Smooth muscle cell of the brain vasculature (primary cell): ENCODE data around the gene KCNK7.
"Not testable (repeated sequence)": the region's sequence is repeated elsewhere in the genome, so short reads cannot be mapped to it uniquely, and the experiment has no call there.

Source experiments
- DNase-seq: peaks from one replicate; pipeline ENCODE4 v3.0.0-alpha.2; 2012; ENCODE audit warnings: low read depth, low spot score

Gene KCNK7

DNA sequence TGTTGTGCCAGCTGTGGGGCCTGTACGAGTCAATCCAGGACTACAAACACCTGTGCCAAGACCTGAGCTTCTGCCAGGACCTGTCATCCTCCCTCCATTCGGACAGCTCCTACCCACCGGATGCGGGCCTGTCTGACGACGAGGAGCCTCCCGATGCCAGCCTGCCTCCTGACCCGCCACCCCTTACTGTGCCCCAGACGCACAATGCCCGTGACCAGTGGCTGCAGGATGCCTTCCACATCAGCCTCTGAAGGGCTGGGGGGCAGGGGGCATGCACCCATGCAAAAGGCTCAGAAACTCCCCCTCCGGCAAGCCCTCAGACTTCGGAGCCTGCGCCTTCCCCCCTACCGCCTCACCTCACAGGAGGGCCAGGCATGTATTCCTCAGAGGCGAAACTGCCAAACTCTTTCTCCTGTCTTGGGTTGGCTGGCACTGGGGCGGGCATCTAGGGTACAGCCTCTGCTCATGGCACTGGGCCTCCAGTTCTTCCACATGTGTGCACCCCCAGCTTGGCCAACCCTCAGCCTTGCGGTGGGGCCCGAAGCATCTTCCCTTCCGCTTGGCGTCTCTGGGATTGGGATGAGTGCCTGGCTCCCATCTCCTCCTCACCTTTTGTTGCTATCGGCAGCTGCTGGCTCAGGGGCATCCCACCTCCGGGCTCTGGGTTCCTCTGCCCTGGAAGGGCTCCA lies 22.1 kb downstream of the KCNK7 start:
- DNase-seq, result no peak

DNA sequence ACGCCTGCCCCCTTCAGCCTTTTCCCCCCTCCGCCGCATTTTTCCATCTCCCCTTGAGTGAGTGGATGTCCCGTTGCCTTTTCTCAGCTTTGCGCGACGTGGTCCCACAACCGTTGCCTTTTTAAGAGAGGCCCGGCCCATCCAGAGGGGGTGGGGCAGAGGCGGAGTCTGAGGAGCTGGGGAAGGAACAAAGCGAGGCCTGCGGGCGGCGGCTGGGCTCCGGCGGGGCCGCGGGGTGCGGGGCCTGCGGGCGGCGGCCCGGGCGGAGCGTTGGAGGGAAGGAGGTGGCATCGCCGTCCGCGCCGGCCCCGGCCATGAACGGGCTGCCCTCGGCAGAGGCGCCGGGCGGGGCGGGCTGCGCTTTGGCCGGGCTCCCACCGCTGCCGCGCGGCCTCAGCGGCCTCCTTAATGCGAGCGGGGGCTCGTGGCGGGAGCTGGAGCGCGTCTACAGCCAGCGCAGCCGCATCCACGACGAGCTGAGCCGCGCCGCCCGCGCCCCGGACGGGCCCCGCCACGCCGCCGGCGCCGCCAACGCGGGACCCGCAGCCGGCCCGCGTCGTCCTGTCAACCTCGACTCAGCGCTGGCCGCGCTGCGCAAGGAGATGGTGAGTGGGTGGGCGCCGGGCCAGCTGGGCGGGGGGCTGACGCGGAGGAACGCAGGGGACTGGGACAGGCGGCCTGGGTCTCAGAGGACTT lies 23.1 kb downstream of the KCNK7 start, which contains the start of gene FAM89B:
Gene FAM89B (plus strand): TSS at position 183 of the 696 bp plus-strand sequence. CDS start 132 bp downstream, at position 315.
- peak; percentile 75 for DNase-seq

DNA sequence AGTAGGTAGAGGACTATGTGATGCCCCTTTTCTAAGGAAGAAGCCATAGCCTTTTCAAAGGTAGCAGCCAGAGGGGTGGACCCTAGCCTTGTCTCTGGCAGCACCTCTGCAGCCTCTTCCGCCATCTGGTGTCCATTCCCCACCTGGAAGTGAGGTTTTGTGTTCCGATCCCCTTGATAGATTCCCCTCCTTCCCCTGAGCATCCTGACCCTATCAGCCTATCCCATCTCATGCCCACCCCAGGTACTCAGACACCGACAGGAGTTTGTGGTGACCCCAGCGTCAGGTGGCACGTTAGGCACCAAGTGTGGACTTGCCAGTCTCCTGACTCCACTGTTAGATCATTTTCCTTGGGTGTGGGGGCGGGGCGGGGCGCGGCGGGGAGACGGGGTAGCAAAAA lies 23.7 kb downstream of the KCNK7 start:
- no peak for DNase-seq

DNA sequence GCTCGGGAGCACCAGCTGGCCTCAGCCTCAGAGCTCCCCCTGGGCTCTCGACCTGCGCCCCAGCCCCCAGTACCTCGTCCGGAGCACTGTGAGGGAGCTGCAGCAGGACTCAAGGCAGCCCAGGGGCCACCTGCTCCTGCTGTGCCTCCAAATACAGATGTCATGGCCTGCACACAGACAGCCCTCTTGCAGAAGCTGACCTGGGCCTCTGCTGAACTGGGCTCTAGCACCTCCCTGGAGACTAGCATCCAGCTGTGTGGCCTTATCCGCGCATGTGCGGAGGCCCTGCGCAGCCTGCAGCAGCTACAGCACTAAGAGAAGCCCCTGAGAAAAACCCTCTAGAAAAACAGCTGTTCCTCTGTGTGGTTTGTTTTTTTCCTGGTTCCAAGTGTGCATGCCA lies 24.2 kb downstream of the KCNK7 start:
- DNase-seq, result no peak

DNA sequence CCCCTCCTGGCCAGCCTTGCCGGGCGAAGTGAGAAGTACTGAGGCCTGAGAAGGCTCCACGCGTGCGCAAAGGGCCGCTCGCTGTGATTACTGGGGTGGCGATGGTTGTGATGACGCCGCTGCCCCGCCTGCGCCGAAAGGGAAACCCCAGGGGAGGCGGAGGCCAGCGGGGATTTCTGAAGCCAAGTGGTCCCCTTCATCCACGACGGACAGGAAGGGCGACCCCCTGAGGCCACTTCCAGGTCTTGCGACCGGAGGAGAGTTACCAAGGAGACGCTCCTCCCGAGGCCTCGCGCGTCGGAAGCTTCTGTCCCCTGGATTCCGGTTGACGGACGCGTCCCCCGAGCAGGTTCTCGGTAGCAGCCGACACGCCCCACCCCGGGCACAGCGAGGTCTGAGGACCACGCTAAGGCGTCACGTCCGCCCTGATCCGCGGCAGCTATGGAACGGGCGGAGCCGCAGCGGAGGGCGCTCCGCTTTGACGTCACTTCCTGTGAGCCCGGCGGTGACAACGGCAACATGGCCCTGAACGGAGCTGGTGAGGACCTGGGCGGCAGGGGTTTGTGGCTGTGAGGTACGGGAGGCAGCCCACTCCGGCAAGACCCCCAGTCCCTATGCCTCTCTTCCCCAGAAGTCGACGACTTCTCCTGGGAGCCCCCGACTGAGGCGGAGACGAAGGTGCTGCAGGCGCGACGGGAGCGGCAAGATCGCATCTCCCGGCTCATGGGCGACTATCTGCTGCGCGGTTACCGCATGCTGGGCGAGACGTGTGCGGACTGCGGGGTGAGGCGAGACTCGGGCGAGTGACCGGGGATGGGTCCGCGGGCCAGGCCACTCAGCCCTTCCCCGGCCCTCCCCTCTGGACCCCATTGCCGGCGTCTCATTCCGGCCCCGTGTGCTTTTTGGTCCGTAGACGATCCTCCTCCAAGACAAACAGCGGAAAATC lies 25.4 kb downstream of the KCNK7 start, which contains the start of gene ZNRD2:
Gene ZNRD2 (plus strand): TSS at position 505 of the 946 bp plus-strand sequence. CDS start 15 bp downstream, at position 520.
- DNase-seq, result peak; percentile 93

DNA sequence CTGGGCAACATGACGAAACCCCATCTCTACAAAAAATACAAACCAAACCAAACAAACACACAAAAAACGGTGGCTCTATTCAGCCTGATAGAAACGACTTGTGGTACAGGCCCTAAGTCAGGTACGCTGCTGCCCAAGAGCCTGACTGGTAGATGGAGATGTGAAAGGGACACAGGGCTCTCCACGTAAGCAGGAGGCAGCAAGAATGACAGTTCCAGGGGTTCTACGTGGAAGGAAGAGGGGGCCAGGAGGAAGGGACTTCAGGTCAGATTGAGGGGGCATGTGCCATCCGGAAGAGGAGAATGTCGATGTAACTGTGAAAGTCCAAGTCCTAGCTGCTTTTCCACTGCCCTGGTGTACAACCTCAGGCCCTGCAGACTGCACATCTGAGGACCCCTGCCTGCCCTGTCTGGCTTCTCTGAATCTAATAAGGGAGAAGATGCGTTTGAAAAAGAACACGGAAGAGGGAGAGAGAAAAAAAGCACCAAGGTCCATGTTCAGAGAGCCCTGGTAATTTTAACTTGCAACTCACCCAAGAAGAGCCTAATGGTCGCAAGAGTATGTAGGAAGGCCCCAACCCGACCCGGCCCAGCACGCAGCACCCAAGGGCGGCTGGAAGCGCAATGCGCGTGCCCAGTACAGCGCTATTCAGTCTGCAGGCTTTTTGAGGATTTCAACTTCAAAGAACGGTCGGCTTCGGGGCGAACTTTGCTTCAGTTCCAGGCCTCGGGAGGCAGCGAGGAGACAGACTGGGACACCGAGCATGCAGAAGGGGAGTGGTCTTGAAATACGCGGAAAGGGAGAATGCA lies 26.2 kb downstream of the KCNK7 start:
- no peak for DNase-seq

DNA sequence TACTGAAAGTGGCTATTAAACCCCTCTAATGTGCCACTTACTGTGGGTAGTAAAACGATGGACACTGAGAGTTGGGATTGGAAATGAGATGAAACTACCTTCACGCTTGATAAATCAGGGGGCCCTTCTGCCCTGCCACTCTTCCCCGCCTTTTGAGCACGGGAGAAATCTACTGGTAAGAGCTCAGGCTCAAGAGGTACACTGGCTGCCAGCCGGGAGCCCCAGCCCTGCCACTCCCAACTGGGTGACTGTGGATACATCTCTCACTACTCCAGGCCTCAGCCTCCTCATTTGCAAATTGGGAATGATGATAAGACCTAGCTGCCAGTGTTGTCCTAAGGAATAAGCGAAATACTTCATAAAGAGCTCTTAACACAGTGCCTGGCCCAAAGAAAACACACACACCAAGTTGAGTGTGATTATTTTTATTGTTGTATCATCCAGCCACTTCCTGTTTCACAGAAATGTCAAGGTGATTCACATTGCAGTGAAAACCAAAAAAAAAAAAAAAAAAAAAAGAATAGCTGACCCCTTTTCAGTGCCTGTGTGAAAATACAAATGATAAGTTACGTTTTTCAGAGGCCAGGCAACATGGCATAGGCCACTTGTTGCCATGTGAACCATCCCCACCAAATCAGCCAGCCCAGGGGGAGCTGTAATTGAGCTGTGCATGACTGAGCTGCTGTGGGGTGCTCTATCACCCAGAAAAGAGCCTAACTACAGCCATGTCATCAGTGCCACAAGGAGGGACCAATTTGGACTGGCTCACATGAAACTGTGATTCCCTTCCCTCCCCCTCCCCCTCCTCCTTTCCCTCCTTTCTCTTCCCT lies 29.8 kb downstream of the KCNK7 start:
- DNase-seq, result no peak

DNA sequence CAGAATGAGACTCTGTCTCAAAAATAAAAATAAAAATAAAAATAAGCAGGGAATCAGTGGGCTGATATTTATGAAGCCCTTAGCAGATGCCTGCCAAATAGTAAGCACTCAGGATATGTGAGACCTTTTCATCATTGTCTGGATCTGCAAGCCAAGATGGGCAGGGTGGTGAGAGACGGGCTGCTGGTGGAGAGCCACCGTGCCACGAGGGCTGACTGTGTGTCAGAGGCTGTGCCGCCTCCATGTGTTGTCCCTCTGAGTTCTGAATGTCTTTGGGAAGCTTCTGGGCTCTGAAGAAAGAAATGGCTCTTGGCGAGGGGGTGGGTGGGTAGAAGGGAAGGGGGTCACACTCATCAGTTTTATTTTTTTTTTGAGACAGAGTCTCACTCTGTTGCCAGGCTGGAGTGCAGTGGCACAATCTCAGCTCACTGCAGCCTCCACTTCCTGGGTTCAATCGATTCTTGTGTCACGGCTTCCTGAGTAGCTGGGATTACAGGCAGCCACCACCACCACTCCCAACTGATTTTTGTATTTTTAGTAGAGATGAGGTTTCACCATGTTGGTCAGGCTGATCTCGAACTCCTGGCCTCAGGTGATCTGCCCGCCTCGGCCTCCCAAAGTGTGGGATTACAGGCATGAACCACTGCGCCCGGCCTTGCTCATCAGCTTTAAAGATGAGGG lies 30.6 kb downstream of the KCNK7 start:
- not testable (repeated sequence) for DNase-seq

DNA sequence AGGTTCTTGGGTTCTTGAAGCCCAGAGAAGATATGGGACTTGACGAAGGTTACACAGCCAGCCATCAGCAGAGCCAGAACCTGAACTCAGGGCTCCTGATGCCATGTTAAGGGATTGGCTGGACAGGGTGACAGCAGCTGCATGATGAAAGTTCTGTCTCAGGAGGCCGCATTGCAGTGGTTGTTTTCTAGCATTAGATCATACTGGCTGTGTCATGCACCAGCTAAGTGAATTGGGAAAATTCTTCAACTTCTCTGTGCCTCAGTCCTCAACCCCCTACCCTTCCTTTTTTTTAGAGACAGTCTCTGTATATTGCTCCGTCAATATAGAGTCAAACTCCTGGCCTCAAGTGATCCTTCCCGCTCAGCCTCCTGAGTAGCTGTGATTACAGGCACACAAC lies 32.0 kb downstream of the KCNK7 start:
- DNase-seq, result no peak

DNA sequence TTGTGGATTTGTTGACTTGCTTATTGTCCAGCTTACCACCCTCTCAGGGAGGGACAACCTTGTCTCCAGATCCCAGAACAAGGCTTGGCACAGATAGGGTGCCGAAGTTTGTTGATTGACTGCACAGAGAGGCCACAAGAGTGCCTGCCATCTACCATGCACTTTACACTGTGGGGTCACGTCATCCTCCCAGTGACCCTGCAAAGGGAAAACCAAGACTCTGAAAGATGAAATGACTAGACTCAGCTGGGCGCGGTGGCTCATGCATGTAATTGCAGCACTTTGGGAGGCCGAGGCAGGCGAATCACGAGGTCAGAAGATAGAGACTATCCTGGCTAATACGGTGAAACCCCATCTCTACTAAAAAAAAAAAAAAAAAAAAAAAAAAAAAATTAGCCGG lies 32.8 kb downstream of the KCNK7 start:
- DNase-seq, result no peak

DNA sequence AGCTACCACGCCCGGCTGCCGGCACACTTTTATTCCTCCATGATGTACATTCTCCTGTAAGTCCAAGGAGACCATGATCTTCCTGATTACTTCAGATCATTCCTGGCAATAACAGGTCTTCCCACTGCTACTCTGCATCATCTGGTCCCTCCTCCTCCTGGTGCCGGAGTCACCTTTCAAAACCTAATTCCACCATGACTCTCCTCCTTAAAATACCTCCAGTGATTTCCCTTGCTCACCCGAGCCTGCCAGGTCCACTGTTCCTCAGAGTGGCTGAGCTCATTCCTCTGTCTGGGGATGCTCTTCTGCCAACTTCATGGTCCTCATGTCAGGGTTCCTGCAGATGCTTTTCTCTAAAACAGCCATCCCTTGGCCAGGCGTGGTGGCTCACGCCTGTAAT lies 33.6 kb downstream of the KCNK7 start:
- DNase-seq, result no peak

DNA sequence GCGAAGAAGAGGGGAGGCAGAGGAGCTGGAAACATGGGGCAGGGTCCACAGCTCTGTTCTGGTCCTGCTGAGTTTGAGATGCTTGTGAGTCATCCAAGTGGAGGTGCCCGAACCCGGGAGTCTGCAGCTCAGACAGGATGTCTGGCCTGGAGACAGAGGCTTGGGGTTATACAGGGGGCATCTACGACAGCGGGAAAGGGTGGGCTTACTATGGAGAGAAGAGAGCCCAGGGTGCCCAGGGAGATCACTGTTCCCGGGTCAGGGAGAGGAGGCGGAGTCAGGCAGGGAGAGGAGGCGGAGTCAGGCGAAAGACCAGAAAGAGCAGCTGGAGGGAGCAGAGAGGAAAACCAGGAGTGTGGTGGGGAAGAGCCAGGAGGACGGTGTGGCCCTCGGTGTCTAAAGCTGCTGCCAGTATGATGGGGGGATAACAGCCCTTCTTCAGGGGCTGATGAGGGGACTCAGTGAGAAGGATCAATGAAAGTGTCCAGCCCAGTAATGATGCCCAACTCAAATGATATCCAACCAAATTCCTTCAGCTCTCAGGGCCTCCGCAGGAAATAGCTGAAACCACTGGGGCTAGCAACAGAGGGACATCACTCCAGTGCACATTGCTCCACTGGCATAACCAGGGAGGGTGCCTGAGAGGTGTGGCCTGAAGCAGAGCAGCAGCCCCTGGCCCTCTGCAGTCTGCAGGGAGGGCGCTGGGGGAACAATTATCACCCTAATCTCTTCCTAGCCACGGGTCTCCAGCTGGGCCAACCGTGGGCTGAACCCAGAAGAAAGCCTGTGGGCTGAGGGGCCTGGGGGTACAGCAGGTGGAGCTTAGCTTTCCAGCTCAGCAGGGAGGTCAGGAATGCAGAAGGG lies 34.8 kb downstream of the KCNK7 start:
- DNase-seq, result no peak

DNA sequence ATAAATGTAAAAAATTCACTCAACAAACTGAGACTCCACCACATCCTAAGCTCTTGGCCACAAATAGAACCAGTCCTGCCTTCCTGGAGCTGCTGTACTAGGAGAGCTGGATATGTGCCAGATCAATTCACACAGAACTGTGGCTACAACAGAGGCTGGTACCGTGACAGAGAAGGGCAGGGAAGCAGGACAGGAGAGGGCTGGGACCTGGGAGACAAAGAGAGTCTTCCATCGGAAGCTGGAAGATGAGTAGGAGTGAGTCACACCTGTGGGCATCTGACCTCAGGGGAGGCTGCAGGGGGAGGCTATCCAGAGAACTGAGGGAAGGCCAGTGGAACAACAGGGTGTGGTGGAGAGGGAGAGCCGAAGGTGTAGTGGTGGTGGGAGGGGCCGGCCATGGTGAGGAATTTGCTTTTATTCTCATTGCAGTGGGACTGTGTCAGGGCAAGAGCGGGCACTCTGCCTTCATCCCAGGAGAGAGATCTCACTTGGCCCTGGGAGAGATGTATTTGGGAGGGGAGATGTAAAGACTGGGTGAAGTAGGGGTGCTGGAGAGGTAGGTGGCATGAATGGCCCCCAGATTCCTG lies 35.6 kb downstream of the KCNK7 start:
- no peak for DNase-seq

DNA sequence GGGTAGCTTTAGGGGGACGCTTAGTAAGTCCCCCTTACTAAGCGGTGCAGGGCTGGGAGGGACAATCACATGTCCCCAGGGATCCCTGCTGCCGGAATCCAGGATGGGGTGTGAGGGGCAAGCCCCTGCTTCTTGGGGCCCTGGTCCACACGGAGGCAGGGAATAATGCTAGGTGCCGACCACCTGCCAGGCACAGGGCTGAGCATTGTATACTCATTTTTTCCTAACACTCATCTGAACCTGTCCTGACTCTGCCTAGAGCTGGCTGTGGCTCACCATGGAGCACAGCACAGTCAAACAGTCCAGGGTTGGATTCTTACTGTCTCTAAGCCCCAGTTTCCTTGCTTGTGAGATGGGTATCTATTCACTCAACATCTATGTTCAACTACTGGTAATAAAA lies 36.1 kb downstream of the KCNK7 start:
- no peak for DNase-seq

DNA sequence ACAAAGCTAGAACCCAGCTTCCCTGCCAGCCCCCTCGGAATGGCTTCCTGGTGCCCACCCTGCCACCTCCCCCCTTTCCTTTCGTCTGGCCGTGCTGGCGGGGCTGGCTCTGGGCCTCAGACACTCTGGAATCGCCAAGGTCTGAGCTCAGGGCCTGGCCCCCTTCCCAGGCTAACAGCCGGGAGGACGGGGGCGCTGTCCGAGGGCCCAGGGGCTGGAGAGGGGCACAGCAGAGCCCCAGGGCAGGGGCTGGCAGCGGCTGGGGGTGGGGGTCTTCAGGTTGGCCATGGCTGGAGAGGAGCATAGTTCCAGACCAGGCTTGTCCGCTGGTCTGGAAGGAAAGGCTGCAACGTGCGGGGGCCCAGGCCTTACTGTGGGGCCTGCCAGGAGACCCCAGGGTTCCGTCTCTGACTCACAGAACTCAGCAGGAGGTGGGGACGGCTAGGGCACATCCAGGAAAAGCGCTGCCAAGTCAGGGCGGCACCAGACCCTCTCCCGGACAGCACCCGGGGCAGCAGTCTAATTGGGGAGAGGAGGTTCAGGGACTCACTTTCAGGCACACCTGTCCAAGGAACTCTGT lies 36.6 kb downstream of the KCNK7 start:
- DNase-seq, result no peak

DNA sequence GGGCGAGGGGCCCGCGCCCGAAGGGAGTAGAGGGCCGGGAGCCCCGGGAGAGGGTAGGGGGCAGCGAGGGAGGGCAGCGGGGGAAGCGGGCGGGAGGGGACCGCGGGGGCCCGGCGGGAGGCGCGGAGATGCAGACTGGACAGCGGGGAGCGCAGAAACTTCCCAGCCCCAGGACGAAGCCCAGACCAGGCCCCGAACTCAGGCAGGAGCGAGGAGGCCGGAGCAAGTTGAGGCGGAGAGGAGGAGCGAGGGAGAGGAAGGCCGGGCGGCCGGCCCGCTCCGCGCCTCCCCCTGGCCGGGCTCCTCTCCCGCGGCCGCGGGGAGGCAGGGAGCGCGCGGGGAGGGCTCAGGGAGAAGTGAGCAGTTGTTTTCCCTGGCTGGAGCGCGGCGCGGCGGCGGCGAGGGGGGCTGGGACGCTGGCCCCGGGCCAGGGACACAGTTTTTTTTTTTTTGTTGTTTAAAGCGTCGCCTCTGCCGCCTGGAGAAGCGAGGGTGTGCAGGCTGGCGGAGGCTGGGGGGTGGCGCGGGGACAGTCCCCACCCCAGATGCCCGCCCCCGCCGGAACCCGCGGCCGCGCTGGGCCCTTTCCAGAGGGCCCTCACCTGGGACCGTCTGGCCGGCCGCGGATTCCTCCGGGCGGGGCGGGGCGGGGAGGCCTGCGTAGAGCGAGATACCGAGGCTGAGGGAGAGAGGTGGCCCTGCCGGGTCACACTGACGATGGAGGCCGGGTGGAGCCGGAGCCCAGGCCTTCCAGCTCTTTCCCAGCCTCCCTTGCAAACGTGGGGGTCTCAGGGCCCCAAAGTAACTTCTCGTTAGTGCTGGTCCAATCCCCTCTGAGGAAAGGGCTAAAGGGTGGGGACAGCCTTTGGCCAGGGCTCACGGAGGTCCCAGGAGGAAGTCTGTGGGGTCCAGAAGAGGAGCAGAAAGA lies 37.3 kb downstream of the KCNK7 start, which contains the start of gene LTBP3:
Gene LTBP3 (minus strand): TSS at position 358 of the 928 bp plus-strand sequence. CDS start 400 bp downstream, outside the sequence.
- DNase-seq, result no peak
